ENCODE data around the gene B3GNT2.

The B3GNT2 gene

DNA sequence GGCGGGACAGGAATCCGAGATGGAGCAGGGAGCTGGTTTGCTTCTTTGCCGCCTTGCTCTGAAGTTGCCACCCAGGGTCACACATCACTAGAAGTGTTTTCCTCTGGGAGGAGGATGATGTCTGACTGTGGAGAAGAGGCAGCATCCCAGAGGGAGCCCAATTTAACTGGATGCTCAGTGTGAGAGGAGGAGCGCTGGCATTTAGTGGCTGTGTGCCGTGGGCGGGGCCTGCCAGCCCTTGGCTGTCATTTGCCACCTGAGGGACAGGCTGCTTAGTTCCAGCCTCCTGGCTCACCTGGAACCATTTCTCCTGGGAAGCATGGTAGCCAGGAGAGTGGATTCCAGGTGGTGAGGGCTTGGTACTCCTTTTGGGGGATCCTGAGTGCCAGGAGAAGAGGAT, 9.6 kb downstream of the B3GNT2 start:
- no peak for DNase-seq (ENCODE audit: low read depth in 2 of 2)

GRCh38 chr2:62206024-62206423, 10.1 kb downstream of the B3GNT2 start:
- DNase-seq (ENCODE audit: low read depth in 2 of 2), result no peak

- no peak for DNase-seq (ENCODE audit: low read depth in 2 of 2)
Measured at GRCh38 chr2:62207491-62207890, 11.6 kb downstream of the B3GNT2 start.

- no peak for DNase-seq (ENCODE audit: low read depth in 2 of 2)
Measured at GRCh38 chr2:62208074-62208757, 12.3 kb downstream of the B3GNT2 start.

DNA sequence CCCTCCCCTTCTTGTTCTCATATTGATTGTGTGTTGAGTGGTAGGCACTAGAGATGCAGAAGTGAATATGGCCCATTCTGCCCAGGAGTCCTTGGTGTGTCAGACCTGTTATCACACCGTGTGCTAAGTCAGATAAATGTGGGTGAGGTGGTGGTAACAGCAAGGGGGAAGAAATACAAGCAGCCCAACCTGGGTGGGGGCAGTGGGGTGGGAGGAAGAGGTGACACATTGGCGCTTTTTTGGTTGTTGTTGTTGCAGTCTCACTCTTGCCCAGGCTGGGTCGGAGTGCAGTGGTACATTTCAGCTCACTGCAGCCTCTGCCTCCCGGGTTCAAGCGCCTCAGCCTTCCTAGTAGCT, 12.8 kb downstream of the B3GNT2 start:
- DNase-seq (ENCODE audit: low read depth in 2 of 2), result peak in 1 of 2 donors; percentile 17

- no peak for DNase-seq (ENCODE audit: low read depth in 2 of 2)
Measured at GRCh38 chr2:62209427-62209991, 13.6 kb downstream of the B3GNT2 start.

- no peak for DNase-seq (ENCODE audit: low read depth in 2 of 2)
Measured at GRCh38 chr2:62215306-62216064, 19.6 kb downstream of the B3GNT2 start.

- DNase-seq (ENCODE audit: low read depth in 2 of 2), result no peak
Measured at GRCh38 chr2:62216113-62216512, 20.2 kb downstream of the B3GNT2 start.

GRCh38 chr2:62216616-62217015, 20.7 kb downstream of the B3GNT2 start:
- no peak for DNase-seq (ENCODE audit: low read depth in 2 of 2)

GRCh38 chr2:62217421-62217820, 21.5 kb downstream of the B3GNT2 start:
- no peak for DNase-seq (ENCODE audit: low read depth in 2 of 2)

- DNase-seq (ENCODE audit: low read depth in 2 of 2), result no peak
Measured at GRCh38 chr2:62217970-62218369, 22.1 kb downstream of the B3GNT2 start.

DNA sequence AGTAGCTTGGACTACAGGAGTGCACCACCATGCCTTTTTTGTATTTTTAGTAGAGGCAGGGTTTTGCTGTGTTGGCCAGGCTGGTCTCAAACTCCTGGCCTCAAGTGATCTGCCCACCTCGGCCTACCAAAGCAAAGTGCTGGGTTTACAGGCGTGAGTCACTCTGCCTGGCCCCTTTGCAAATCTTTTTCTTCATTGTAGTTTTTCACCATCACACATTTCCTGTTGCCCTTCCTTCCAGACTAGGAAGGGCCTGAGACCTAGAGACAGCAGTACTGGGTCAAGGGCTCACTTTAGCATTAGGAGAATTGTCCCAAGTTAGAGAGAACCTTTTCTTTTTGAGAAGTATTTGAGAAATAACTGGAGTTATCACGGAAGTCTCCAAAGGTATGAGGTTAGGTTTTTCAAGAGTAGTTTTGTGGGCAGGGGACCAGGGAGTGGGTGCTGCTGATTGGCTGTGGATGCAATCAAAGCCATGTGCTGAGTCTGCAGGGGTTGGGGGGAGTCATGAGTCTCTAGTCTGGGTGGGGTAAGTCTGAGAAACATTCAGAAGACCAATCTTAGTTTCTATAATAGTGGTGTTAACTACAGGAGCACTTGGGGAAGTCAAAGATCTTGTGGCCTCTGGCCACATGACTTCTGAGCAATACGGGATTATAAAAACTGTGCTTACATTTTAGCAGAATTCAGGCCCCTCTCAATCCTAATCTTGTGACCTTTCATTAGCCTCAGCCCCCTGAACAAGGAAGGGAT, 23.7 kb downstream of the B3GNT2 start:
- no peak for DNase-seq (ENCODE audit: low read depth in 2 of 2)

DNA sequence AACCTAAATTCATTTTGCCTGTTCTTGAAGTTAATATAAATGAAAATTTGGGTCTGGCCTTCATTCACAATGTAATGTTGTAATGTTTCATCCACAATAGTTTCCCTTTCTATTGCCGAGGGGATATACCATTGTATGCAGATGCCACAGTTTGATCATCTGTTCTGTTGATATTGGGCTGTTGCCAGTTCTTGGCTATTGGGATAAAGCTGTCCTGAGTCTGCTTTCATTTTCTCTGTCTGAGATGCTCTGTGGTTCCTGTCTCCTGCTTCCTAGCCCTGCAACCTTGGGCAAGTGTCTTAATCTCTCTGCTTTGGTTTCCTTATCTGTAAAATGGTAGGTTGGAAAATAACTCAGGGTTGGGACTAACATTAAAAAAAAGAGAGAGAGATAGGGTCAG, 25.2 kb downstream of the B3GNT2 start:
- no peak for DNase-seq (ENCODE audit: low read depth in 2 of 2)

DNA sequence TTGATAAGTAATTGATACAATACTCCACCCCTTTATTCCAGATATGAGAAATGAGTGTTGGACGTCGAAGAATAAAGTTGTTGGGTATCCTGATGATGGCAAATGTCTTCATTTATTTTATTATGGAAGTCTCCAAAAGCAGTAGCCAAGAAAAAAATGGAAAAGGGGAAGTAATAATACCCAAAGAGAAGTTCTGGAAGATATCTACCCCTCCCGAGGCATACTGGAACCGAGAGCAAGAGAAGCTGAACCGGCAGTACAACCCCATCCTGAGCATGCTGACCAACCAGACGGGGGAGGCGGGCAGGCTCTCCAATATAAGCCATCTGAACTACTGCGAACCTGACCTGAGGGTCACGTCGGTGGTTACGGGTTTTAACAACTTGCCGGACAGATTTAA, 26.3 kb downstream of the B3GNT2 start:
- no peak for DNase-seq (ENCODE audit: low read depth in 2 of 2)

DNA sequence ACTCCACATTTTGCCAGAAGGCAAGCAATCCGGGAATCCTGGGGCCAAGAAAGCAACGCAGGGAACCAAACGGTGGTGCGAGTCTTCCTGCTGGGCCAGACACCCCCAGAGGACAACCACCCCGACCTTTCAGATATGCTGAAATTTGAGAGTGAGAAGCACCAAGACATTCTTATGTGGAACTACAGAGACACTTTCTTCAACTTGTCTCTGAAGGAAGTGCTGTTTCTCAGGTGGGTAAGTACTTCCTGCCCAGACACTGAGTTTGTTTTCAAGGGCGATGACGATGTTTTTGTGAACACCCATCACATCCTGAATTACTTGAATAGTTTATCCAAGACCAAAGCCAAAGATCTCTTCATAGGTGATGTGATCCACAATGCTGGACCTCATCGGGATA, 26.8 kb downstream of the B3GNT2 start:
- DNase-seq (ENCODE audit: low read depth in 2 of 2), result no peak

DNA sequence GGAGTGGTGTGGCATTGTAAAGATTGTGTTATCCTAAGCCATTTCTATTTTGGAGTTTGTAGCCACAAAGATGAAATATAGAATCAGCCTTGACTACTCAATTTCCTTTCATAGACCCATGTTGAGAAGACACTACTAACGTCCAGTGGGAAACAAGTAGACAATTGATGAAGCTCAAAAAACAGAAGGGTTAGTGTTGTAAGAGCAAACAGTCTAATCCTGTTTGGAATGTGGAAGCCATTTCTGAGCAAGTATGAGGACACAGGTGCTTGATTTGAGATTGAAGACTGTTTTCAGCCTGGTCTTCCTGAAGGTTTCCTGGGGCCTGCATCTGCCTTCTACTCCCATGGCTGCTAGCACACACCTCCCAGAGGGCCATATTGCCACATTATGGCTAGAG, 29.1 kb downstream of the B3GNT2 start:
- DNase-seq (ENCODE audit: low read depth in 2 of 2), result no peak

DNA sequence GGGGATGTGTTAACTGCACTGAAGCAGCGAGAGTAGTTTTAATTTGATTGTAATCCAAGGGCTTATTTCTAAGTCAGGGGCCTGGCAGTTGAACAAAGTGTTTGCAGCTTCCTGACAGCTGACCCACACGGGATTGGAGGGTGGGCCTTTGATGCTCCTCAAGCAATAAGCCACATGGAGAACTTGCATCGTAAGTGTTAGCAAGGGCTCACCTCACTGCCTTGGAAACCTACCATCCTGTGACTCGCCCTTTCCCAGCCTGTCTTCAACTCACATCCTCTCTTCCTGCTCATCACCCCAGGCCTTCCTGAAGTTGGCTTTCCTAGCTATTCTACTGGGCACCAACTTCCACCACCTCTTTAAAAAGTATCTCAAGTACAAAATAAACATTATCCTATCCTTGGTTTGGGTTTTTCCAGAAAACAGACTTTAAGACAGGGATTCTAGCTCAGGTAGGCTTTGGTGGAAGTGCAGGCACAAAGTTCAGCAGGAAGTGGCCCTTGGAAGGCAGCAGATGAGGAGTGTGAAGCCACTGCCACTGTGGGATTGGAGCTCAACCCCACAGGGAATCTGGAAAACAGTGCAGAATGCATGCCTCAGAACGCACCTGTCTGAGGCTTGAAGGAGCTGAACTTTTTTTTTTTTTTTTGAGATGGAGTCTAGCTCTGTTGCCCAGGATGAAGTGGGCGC, 31.6 kb downstream of the B3GNT2 start:
- DNase-seq (ENCODE audit: low read depth in 2 of 2), result no peak

GRCh38 chr2:62229082-62229605, 33.2 kb downstream of the B3GNT2 start:
- no peak for DNase-seq (ENCODE audit: low read depth in 2 of 2)

- no peak for DNase-seq (ENCODE audit: low read depth in 2 of 2)
Measured at GRCh38 chr2:62231541-62231940, 35.6 kb downstream of the B3GNT2 start.

- DNase-seq (ENCODE audit: low read depth in 2 of 2), result no peak
Measured at GRCh38 chr2:62234755-62235655, 39.1 kb downstream of the B3GNT2 start.

- DNase-seq (ENCODE audit: low read depth in 2 of 2), result no peak
Measured at GRCh38 chr2:62236499-62236898, 40.6 kb downstream of the B3GNT2 start.

All from stimulated activated CD8-positive, alpha-beta memory T cell treated with anti-CD3 and anti-CD28 coated beads, Interleukin-2, amount 100 ng/mL, for 1 hour (primary cell).